ENCODE measurements around the gene CELSR1.

GRCh38 chr22:46445771-46446420, 91.5 kb downstream of the CELSR1 start:
- TF ChIP-seq POLR2AphosphoS5 (IDR thresholded peaks at IDR 0.05) (no peak), CTCF (IDR thresholded peaks at IDR 0.05 in 8 of 11, conservative IDR thresholded peaks at IDR 0.05 in 3 of 11) (no peak)

Data from spleen (tissue), 7 donors.